Muscle of leg (tissue), 11 donors: Measurements from ENCODE around the gene CDH13. TPM values are rescaled to one million over a fixed set of nuclear protein-coding genes. Genes with fewer than 3 reads are reported as not detected.

Source experiments
- DNase-seq: peaks from one replicate; pipeline ENCODE4 v3.0.0; 2013
- H3K27ac ChIP-seq: one replicate; pipeline ENCODE4 v1.5.1; 2013; ENCODE audit warnings: mild to moderate bottlenecking, low read length, control low read depth
- H3K27me3 ChIP-seq: one replicate; pipeline ENCODE4 v1.6.1; 2013; ENCODE audit warnings: low read length; ENCODE audit not compliant: control insufficient read depth, insufficient read depth
- H3K36me3 ChIP-seq: one replicate; pipeline ENCODE4 v1.6.1; 2013; ENCODE audit warnings: low read length; ENCODE audit not compliant: control insufficient read depth, insufficient read depth
- H3K4me1 ChIP-seq: one replicate; pipeline ENCODE4 v1.6.1; 2013; ENCODE audit warnings: low read length; ENCODE audit not compliant: control insufficient read depth, insufficient read depth
- H3K4me3 ChIP-seq: one replicate; pipeline ENCODE4 v1.5.1; 2013; ENCODE audit warnings: low read length, control low read depth
- H3K9me3 ChIP-seq: replicated peaks from 2 replicates; pipeline ENCODE4 v1.6.1; 2013; ENCODE audit warnings: low read depth, low read length; ENCODE audit not compliant: control insufficient read depth
- WGBS: methylation state at CpG from one replicate; pipeline ENCODE4 v1.1.5; 2013; ENCODE audit warnings: missing lambda C conversion rate; ENCODE audit not compliant: insufficient coverage; 5-methylcytosine and 5-hydroxymethylcytosine counted together
- polyA plus RNA-seq, 8 donors: library from polyadenylated mRNA; unstranded; fragments of 120-200 nt; gene quantifications; one replicate each; pipeline versions ENCODE4 v1.2.1 to v1.2.3, GENCODE V29; 2013; ENCODE audit warnings: inconsistent platforms in 1 of 8, low replicate concordance in 1 of 8; ENCODE audit not compliant: insufficient read length in 8 of 8, insufficient read depth in 1 of 8
- total RNA-seq: library from RNA; stranded (reverse); fragments of 120-200 nt; gene quantifications from one replicate; pipeline ENCODE4 v1.2.4, GENCODE V29; 2013

CDH13 gene
- total and polyA plus RNA-seq, 9 donors = 30.5 to 55.7 (median 47.9) TPM

DNA sequence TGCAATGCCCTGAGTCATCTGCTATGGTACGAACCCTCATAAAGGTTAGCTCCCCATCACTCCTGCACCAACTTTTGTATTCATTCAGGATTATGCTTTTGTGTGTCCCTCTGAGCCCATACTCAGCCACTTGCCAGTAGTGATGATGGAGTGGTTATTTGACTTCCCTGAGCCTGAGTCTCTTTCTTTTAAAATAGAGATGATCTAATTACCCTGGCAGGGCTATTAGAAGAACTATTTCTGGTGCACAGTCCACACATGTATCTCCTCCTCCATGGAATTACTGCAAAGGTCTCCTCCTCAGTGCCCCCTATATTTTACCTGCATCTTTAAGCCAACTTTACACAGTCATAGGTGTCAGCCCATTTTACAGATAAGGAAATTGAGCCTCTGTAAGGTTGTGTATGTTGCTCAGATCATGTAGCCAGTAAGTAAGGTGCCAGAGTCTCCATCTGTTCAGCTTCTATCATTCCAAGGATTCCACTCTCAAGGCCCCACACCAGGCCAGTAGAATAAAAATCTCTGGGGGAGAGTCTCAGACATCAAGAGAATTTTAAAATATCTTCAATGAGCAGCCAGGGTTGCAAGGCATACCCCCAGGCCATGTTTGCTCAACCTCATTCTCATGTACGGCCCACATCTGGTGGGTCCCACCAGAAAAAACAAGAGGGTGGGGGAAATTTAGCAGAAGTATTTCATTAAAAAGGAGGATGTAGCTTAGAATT is 847.3 kb downstream of the CDH13 start:
- Histone ChIP-seq H3K9me3 (no peaks in the 10 kb centered on the region), H3K4me3 (no peak overlapping the region), H3K4me1 (no peaks in the 10 kb centered on the region), H3K27ac (no peak overlapping the region), H3K36me3 (no peaks in the 10 kb centered on the region), H3K27me3 (no peaks in the 10 kb centered on the region)
- DNase-seq = peak; percentile 3
- no CpG with 5 or more reads among the region's 2 CpGs for WGBS

GRCh38 chr16:83475108-83475507 is 848.3 kb downstream of the CDH13 start:
- no peaks in the 10 kb centered on the region for H3K9me3 ChIP-seq
- no peak overlapping the region for H3K27ac ChIP-seq
- H3K27me3 ChIP-seq = no peaks in the 10 kb centered on the region
- no peaks in the 10 kb centered on the region for H3K36me3 ChIP-seq
- H3K4me1 ChIP-seq = no peaks in the 10 kb centered on the region
- H3K4me3 ChIP-seq = no peak overlapping the region
- 60% methylated on average over 5 of the region's 5 CpGs for WGBS
- no peak for DNase-seq

- 53% methylated on average over 7 of the region's 7 CpGs for WGBS
- no peak for DNase-seq
- H3K27ac ChIP-seq = no peak overlapping the region
- no peaks in the 10 kb centered on the region for H3K4me1 ChIP-seq
- no peak overlapping the region for H3K4me3 ChIP-seq
- H3K9me3 ChIP-seq = no peaks in the 10 kb centered on the region
- H3K27me3 ChIP-seq = no peaks in the 10 kb centered on the region
- no peaks in the 10 kb centered on the region for H3K36me3 ChIP-seq
Measured at GRCh38 chr16:83481589-83481988, 854.8 kb downstream of the CDH13 start.

DNA sequence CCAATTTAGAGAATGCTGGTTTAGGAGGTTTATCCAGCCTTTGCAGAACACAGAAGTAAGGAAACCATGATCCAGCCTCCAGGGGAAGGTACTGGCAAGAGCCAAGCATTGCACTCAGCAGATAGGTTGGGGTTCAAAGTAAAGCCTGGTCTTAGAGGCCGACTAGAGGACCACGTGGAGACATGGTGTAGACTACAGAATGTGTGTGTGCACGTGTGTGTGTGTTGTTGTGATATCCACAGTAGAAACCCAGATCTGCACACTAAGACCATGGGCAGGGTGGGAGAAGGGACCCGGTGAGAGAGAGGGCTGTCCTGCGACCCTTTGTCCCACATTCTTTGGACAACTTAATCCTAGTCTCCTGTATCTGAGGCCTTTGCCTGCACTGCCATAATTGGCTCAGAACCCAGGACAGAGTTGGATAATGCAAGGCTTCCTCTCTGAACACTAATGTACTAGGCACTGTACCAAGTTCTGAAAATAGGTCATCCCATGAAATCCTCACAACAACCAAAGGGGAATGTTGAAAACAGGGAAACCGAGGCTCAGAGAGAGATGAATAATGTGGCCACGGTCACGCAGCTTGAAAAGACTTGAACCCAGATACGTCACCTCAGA is 855.9 kb downstream of the CDH13 start:
- WGBS = 69% methylated on average over 6 of the region's 9 CpGs
- H3K9me3 ChIP-seq = no peaks in the 10 kb centered on the region
- DNase-seq = no peak
- no peaks in the 10 kb centered on the region for H3K27me3 ChIP-seq
- no peaks in the 10 kb centered on the region for H3K36me3 ChIP-seq
- H3K27ac ChIP-seq = no peak overlapping the region
- no peaks in the 10 kb centered on the region for H3K4me1 ChIP-seq
- H3K4me3 ChIP-seq = no peak overlapping the region

GRCh38 chr16:83490073-83490472 is 863.3 kb downstream of the CDH13 start:
- H3K4me1 ChIP-seq = no peaks in the 10 kb centered on the region
- H3K27me3 ChIP-seq = no peaks in the 10 kb centered on the region
- no peaks in the 10 kb centered on the region for H3K9me3 ChIP-seq
- WGBS = no CpG with 5 or more reads among the region's 2 CpGs
- no peak overlapping the region for H3K27ac ChIP-seq
- DNase-seq = no peak
- no peaks in the 10 kb centered on the region for H3K36me3 ChIP-seq
- no peak overlapping the region for H3K4me3 ChIP-seq

DNA sequence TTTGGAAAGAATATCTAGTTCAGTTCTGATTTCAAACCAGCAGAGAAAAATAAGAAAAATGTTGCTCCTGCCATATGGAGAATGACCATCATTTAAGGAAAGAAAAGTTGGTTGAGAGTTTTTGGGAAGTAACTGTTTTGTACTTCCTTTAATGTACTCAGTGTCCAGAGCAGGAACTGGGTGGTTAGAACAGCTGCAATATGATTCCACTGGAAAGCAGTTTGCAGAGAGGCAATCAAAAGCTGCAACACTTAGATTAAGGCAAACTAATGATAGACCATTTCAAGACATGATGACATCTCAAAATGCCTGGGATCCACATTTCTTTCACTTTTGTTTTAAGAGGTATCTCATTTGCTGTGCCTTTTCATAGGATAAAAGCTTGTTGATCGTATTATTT is 867.7 kb downstream of the CDH13 start:
- no peaks in the 10 kb centered on the region for H3K27me3 ChIP-seq
- H3K4me3 ChIP-seq = no peak overlapping the region
- no peaks in the 10 kb centered on the region for H3K36me3 ChIP-seq
- H3K4me1 ChIP-seq = no peaks in the 10 kb centered on the region
- no peak overlapping the region for H3K27ac ChIP-seq
- no CpG with 5 or more reads among the region's 1 CpG for WGBS
- no peaks in the 10 kb centered on the region for H3K9me3 ChIP-seq
- DNase-seq = no peak

DNA sequence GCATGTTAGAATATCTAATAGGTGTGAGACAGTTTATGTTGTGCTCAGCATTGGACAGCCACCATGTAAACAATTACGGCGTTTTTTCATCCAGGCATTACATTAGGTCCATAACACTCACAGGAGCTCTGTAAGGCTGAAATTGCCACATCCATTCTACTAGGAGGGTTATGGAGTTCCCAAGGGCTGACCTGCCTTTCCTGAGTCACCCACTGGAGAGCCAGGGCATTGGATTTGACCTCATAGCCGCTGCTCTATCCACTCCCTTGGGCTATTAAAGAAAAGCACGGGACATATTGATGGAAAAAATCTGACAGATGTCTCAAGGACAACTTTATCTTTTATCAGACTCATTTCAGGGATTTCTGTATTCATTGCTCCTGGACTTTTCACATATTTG is 874.7 kb downstream of the CDH13 start:
- no peaks in the 10 kb centered on the region for H3K9me3 ChIP-seq
- 80% methylated on average over 2 of the region's 4 CpGs for WGBS
- no peaks in the 10 kb centered on the region for H3K4me1 ChIP-seq
- no peak overlapping the region for H3K4me3 ChIP-seq
- H3K27me3 ChIP-seq = no peaks in the 10 kb centered on the region
- H3K36me3 ChIP-seq = no peaks in the 10 kb centered on the region
- H3K27ac ChIP-seq = no peak overlapping the region
- DNase-seq = no peak

GRCh38 chr16:83508295-83508694 is 881.5 kb downstream of the CDH13 start:
- no peak for DNase-seq
- no peaks in the 10 kb centered on the region for H3K9me3 ChIP-seq
- H3K27ac ChIP-seq = no peak overlapping the region
- no peak overlapping the region for H3K4me3 ChIP-seq
- no peaks in the 10 kb centered on the region for H3K27me3 ChIP-seq
- no peaks in the 10 kb centered on the region for H3K36me3 ChIP-seq
- WGBS = 93% methylated on average over 6 of the region's 6 CpGs
- H3K4me1 ChIP-seq = no peaks in the 10 kb centered on the region

DNA sequence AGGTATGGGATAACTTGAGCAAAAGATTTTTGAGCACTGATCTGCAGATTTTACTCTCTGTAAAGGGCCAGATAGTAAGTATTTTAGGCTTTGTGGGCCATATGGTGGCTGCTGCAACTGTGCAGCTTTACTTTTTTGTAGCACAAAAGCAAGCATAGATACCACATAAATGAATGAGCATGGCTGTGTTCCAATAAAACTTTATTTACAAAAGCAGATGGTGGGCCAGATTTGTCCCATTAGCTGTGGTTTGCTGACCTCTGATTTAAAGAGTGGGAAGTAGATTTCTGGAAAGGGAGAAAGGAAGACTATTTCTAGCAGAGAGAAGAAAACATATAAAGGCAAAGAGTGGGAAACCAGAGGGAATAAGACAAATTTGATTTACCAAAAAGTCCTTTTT is 882.5 kb downstream of the CDH13 start:
- no peaks in the 10 kb centered on the region for H3K36me3 ChIP-seq
- no peak overlapping the region for H3K27ac ChIP-seq
- no peaks in the 10 kb centered on the region for H3K27me3 ChIP-seq
- H3K4me3 ChIP-seq = no peak overlapping the region
- DNase-seq = no peak
- H3K9me3 ChIP-seq = no peaks in the 10 kb centered on the region
- no peaks in the 10 kb centered on the region for H3K4me1 ChIP-seq

GRCh38 chr16:83510906-83511305 is 884.1 kb downstream of the CDH13 start:
- H3K27ac ChIP-seq = no peak overlapping the region
- no peak overlapping the region for H3K4me3 ChIP-seq
- no peaks in the 10 kb centered on the region for H3K36me3 ChIP-seq
- no peaks in the 10 kb centered on the region for H3K4me1 ChIP-seq
- DNase-seq = no peak
- no peaks in the 10 kb centered on the region for H3K9me3 ChIP-seq
- 86% methylated on average over 12 of the region's 12 CpGs for WGBS
- H3K27me3 ChIP-seq = no peaks in the 10 kb centered on the region
